IPS DF 6.9 (cell line): ENCODE measurements around the gene RETREG1.

ENCODE experiments used
- DNase-seq: peaks from one replicate; pipeline ENCODE4 v3.0.0-alpha.2; 2013; ENCODE audit warnings: low read depth, low spot score
- H3K27ac ChIP-seq: one replicate; pipeline ENCODE4 v1.5.1; 2013; ENCODE audit warnings: low read length, control low read depth
- H3K27me3 ChIP-seq: 2 replicates; pipeline ENCODE4 v1.6.1; 2013; ENCODE audit warnings: mild to moderate bottlenecking, low read length; ENCODE audit not compliant: control insufficient read depth, insufficient read depth
- H3K36me3 ChIP-seq: 2 replicates; pipeline ENCODE4 v1.6.1; 2013; ENCODE audit warnings: low read length; ENCODE audit not compliant: control insufficient read depth, insufficient read depth
- H3K4me1 ChIP-seq: 2 replicates; pipeline ENCODE4 v1.6.1; 2013; ENCODE audit warnings: low read length; ENCODE audit not compliant: control insufficient read depth, insufficient read depth
- H3K4me3 ChIP-seq: 2 replicates; pipeline ENCODE4 v1.5.1; 2013; ENCODE audit warnings: mild to moderate bottlenecking, low read length
- H3K9me3 ChIP-seq: 2 replicates; pipeline ENCODE4 v1.6.1; 2013; ENCODE audit warnings: low read length, inconsistent platforms; ENCODE audit not compliant: control insufficient read depth, insufficient read depth
- WGBS: extraction: QIAGEN DNeasy Blood & Tissue Kit; methylation state at CpG from one replicate; pipeline ENCODE4 v1.1.7; 2013; ENCODE audit warnings: mixed read lengths, missing lambda C conversion rate; ENCODE audit not compliant: insufficient read length, insufficient coverage; 5-methylcytosine and 5-hydroxymethylcytosine counted together

Gene RETREG1

GRCh38 chr5:16531063-16531648 is 85.6 kb downstream of the RETREG1 start:
- no peaks in the 10 kb centered on the region for H3K27me3 ChIP-seq
- no CpG with 5 or more reads among the region's 4 CpGs for WGBS
- H3K4me1 ChIP-seq = no peaks in the 10 kb centered on the region
- no peak overlapping the region for H3K4me3 ChIP-seq
- no peaks in the 10 kb centered on the region for H3K9me3 ChIP-seq
- no peak overlapping the region for H3K27ac ChIP-seq
- H3K36me3 ChIP-seq = no peaks in the 10 kb centered on the region; the same call in 1 of the 2 replicates
- DNase-seq = no peak

- Histone ChIP-seq H3K4me3 (no peak overlapping the region), H3K9me3 (no peaks in the 10 kb centered on the region), H3K4me1 (no peaks in the 10 kb centered on the region), H3K27ac (no peak overlapping the region), H3K36me3 (no peaks in the 10 kb centered on the region), H3K27me3 (no peaks in the 10 kb centered on the region)
- no peak for DNase-seq
- no CpG with 5 or more reads among the region's 7 CpGs for WGBS
Observed at GRCh38 chr5:16529306-16529705, 87.5 kb downstream of the RETREG1 start.

- DNase-seq = no peak
- Histone ChIP-seq H3K27ac (no peak overlapping the region), H3K36me3 (no peaks in the 10 kb centered on the region), H3K4me3 (no peak overlapping the region), H3K4me1 (no peaks in the 10 kb centered on the region), H3K27me3 (no peaks in the 10 kb centered on the region), H3K9me3 (no peaks in the 10 kb centered on the region)
- no CpG with 5 or more reads among the region's 7 CpGs for WGBS
Observed at GRCh38 chr5:16528382-16529110, 88.3 kb downstream of the RETREG1 start.

- Histone ChIP-seq H3K27ac (no peak overlapping the region), H3K9me3 (no peaks in the 10 kb centered on the region), H3K36me3 (no peaks in the 10 kb centered on the region), H3K4me1 (no peaks in the 10 kb centered on the region), H3K4me3 (no peak overlapping the region), H3K27me3 (no peaks in the 10 kb centered on the region)
- no peak for DNase-seq
- no CpG with 5 or more reads among the region's 4 CpGs for WGBS
Observed at GRCh38 chr5:16525651-16526050, 91.1 kb downstream of the RETREG1 start.

DNA sequence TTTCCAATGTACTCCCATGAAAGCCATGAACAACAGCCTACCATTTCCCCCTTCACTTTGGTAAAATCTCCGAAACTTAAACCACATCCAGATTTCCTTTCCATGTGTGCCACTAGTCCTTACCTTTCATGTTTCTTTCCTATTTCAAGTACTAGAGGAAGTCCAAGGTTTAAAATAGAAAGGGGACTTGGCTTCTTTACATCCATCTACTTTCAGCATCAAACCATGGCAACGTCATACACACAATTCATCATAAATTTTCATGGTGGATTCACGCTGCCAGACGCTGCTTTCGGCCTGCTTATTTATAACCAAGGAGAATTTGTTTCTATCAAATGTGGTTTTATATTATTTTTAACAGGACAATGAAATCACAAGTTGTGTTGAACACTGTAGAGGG is 92.5 kb downstream of the RETREG1 start:
- Histone ChIP-seq H3K27me3 (no peaks in the 10 kb centered on the region), H3K9me3 (no peaks in the 10 kb centered on the region), H3K36me3 (no peaks in the 10 kb centered on the region), H3K27ac (no peak overlapping the region), H3K4me1 (no peaks in the 10 kb centered on the region), H3K4me3 (no peak overlapping the region)
- no peak for DNase-seq
- no CpG with 5 or more reads among the region's 5 CpGs for WGBS

GRCh38 chr5:16521521-16522483 is 95.0 kb downstream of the RETREG1 start:
- DNase-seq = no peak
- no CpG with 5 or more reads among the region's 10 CpGs for WGBS
- no peaks in the 10 kb centered on the region for H3K4me1 ChIP-seq
- no peaks in the 10 kb centered on the region for H3K27me3 ChIP-seq
- H3K4me3 ChIP-seq = no peak overlapping the region
- H3K9me3 ChIP-seq = no peaks in the 10 kb centered on the region
- no peak overlapping the region for H3K27ac ChIP-seq
- H3K36me3 ChIP-seq = no peaks in the 10 kb centered on the region

- Histone ChIP-seq H3K9me3 (no peaks in the 10 kb centered on the region), H3K36me3 (no peaks in the 10 kb centered on the region), H3K4me3 (no peak overlapping the region), H3K27ac (no peak overlapping the region), H3K4me1 (no peaks in the 10 kb centered on the region), H3K27me3 (no peaks in the 10 kb centered on the region)
- WGBS = 100% methylated on average over 1 of the region's 4 CpGs
- no peak for DNase-seq
Observed at GRCh38 chr5:16520841-16521240, 96.0 kb downstream of the RETREG1 start.

GRCh38 chr5:16519435-16519834 is 97.4 kb downstream of the RETREG1 start:
- DNase-seq = no peak
- Histone ChIP-seq H3K27me3 (no peaks in the 10 kb centered on the region), H3K36me3 (no peaks in the 10 kb centered on the region), H3K4me1 (no peaks in the 10 kb centered on the region), H3K4me3 (no peak overlapping the region), H3K9me3 (no peaks in the 10 kb centered on the region), H3K27ac (no peak overlapping the region)
- WGBS = no CpG with 5 or more reads among the region's 4 CpGs

DNA sequence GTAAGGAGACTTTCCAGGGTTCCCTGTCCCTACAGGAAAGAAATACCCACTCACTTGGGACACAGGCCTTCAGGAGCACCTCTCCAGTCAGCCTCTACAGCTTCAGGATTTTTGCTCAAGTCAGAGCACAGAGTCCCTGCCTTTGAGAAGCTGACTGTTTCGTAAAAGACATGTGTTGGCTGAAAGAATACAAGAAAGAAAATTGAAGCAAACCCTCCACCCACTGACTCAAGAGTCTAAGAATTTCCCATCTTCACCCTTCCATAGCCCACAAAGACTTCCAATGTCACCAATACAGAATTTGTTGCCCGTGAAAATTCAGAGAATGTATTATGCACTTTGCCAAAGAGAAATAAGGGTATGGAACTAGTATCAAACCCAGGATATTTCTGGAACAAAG is 98.2 kb downstream of the RETREG1 start:
- Histone ChIP-seq H3K27ac (no peak overlapping the region), H3K4me1 (no peaks in the 10 kb centered on the region), H3K9me3 (no peaks in the 10 kb centered on the region), H3K27me3 (no peaks in the 10 kb centered on the region), H3K4me3 (no peak overlapping the region), H3K36me3 (no peaks in the 10 kb centered on the region)
- no peak for DNase-seq
- WGBS = no CpG with 5 or more reads among the region's 2 CpGs

DNA sequence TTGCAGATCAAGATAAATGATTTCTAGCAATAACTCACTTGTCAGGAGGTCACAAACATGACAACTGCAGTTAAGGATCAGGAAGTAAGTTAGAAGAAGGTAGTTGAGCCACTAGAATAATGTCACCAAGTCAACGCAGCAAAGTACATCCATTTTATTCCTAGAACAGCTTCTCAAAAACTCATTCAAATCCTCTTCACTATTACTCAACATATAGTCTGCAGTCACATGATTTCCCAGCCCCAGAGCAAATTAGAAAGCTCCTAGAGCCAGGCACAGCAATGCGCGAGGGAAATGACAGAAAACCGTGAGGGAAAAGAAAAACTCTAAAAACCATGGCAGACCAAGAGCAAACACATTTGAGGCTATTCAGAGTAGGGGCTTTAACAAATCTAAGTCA is 101.3 kb downstream of the RETREG1 start:
- H3K4me1 ChIP-seq = no peaks in the 10 kb centered on the region
- WGBS = no CpG with 5 or more reads among the region's 4 CpGs
- DNase-seq = no peak
- H3K4me3 ChIP-seq = no peak overlapping the region
- no peaks in the 10 kb centered on the region for H3K9me3 ChIP-seq
- no peak overlapping the region for H3K27ac ChIP-seq
- no peaks in the 10 kb centered on the region for H3K27me3 ChIP-seq
- H3K36me3 ChIP-seq = no peaks in the 10 kb centered on the region
